Erythroblast (primary cell): ENCODE measurements around the gene ARHGEF10L.

ENCODE experiments used
- GATA1 ChIP-seq: IDR thresholded peaks from 2 replicates; pipeline ENCODE4 v1.6.1; 2011; ENCODE audit warnings: low read depth, mild to moderate bottlenecking, control low read depth, low read length, moderate library complexity
- POLR2A ChIP-seq: IDR thresholded peaks from 2 replicates; pipeline ENCODE4 v1.6.1; 2011; ENCODE audit warnings: mild to moderate bottlenecking, low read length

- TF ChIP-seq POLR2A (no peak), GATA1 (no peak)
Observed at GRCh38 chr1:17535300-17535936, 4.1 kb upstream of the ARHGEF10L start.
